Panc1 (cell line): ENCODE results near the gene MXRA5. TPM values are rescaled to one million over a fixed set of nuclear protein-coding genes. Genes with fewer than 3 reads are reported as not detected.

Experiments
- ATAC-seq: fragments of 200-7000 bp; cut with Tn5 transposase; 2 replicates; pipeline ENCODE4 v1.9.1; 2020; ENCODE audit warnings: mild to moderate bottlenecking, moderate library complexity
- BruUV-seq: library from RNA; stranded (reverse); fragments of 400-500 nt; replicated peaks from 2 replicates; lab custom pipeline; 2021; lab: Mats Ljungman, UMichigan
- CTCF ChIA-PET: fragments of 300-600 bp; sonication (Branson Sonifier 250); formaldehyde crosslinking; loops from one replicate; lab custom pipeline; 2022; ENCODE audit warnings: antibody characterized with exemption; lab: Charles Lee
- POLR2A ChIA-PET: fragments of 300-600 bp; sonication (Branson Sonifier 250); formaldehyde crosslinking; loops from one replicate; lab custom pipeline; 2022; ENCODE audit warnings: antibody characterized with exemption; lab: Charles Lee
- DNase-seq: peaks from one replicate; pipeline ENCODE4 v3.0.0-alpha.2; 2010; ENCODE audit warnings: low read depth, low spot score
- H3K27ac ChIP-seq: 2 replicates; pipeline ENCODE4 v1.5.1; 2011; ENCODE audit warnings: mild to moderate bottlenecking, low read length, inconsistent platforms
- H3K27me3 ChIP-seq: fragments of 200-500 bp; sonication (Bioruptor generic); 2 replicates; pipeline ENCODE4 v1.6.0; 2014; ENCODE audit warnings: low read length, inconsistent platforms; ENCODE audit not compliant: control insufficient read depth, insufficient read depth
- H3K36me3 ChIP-seq: fragments of 200-500 bp; sonication (Bioruptor generic); 2 replicates; pipeline ENCODE4 v1.5.1; 2014; ENCODE audit warnings: inconsistent platforms, mild to moderate bottlenecking, low read length, moderate library complexity; ENCODE audit not compliant: control insufficient read depth, insufficient read depth
- H3K4me1 ChIP-seq: 2 replicates; pipeline ENCODE4 v1.5.1; 2011; ENCODE audit warnings: inconsistent platforms, mild to moderate bottlenecking, low read length, moderate library complexity; ENCODE audit not compliant: control insufficient read depth, insufficient read depth
- H3K4me3 ChIP-seq, 2 experiments: 2 replicates each; pipeline ENCODE4 v1.5.1; 2011 to 2012; ENCODE audit warnings: low read depth in 2 of 2, low read length in 2 of 2, mild to moderate bottlenecking in 2 of 2, inconsistent platforms in 1 of 2, moderate library complexity in 1 of 2
- H3K9me3 ChIP-seq: fragments of 200-500 bp; sonication (Bioruptor generic); 2 replicates; pipeline ENCODE4 v1.5.1; 2014; ENCODE audit warnings: low read depth, mild to moderate bottlenecking, inconsistent platforms, low read length, moderate library complexity; ENCODE audit not compliant: control insufficient read depth, insufficient read depth
- POLR2AphosphoS5 ChIP-seq: IDR thresholded peaks from 2 replicates; pipeline ENCODE4 v1.6.1; 2012; ENCODE audit warnings: mild to moderate bottlenecking, low read depth, low read length, moderate library complexity
- REST ChIP-seq, 2 experiments: IDR thresholded peaks; 2 replicates each; pipeline ENCODE4 v1.6.1; 2011 to 2012; ENCODE audit warnings: low read depth in 2 of 2, control low read depth in 1 of 2, low read length in 1 of 2, mild to moderate bottlenecking in 1 of 2, moderate library complexity in 1 of 2; ENCODE audit not compliant: insufficient read depth in 1 of 2
- SIN3A ChIP-seq: IDR thresholded peaks from 2 replicates; pipeline ENCODE4 v1.6.1; 2012; ENCODE audit warnings: low read depth, mild to moderate bottlenecking, low read length, moderate library complexity, borderline replicate concordance; ENCODE audit not compliant: insufficient read depth
- TCF7L2 ChIP-seq: IDR thresholded peaks from 2 replicates; pipeline ENCODE4 v1.6.1; 2011; ENCODE audit warnings: mild to moderate bottlenecking, low read depth, low read length, inconsistent platforms
- in situ Hi-C: cut with HindIII; loops from 2 replicates; pipeline ENCODE4 v1.10.0; 2016; ENCODE audit warnings: low sequenced_read_pairs, low pct_unique_long_range_greater_than_20kb
- intact Hi-C: fragments of 100-400 bp; cut with micrococcal nuclease; formaldehyde crosslinking; loops from one replicate; pipeline ENCODE4 v1.10.0; 2022; ENCODE audit not compliant: unreplicated experiment
- total RNA-seq: library from RNA; stranded (reverse); gene quantifications from one replicate; pipeline ENCODE4 v1.2.1, GENCODE V29; 2021; ENCODE audit not compliant: unreplicated experiment
- TF ChIP-seq, protein P1 (sequence below): fragments of 450-650 bp; IDR thresholded peaks from 2 replicates; pipeline ENCODE4 v1.5.1; 2017; ENCODE audit warnings: mild to moderate bottlenecking

Gene MXRA5
- total RNA-seq, 1 experiment from 2014 or later = 14.2 TPM

- TF ChIP-seq, protein P1, sequence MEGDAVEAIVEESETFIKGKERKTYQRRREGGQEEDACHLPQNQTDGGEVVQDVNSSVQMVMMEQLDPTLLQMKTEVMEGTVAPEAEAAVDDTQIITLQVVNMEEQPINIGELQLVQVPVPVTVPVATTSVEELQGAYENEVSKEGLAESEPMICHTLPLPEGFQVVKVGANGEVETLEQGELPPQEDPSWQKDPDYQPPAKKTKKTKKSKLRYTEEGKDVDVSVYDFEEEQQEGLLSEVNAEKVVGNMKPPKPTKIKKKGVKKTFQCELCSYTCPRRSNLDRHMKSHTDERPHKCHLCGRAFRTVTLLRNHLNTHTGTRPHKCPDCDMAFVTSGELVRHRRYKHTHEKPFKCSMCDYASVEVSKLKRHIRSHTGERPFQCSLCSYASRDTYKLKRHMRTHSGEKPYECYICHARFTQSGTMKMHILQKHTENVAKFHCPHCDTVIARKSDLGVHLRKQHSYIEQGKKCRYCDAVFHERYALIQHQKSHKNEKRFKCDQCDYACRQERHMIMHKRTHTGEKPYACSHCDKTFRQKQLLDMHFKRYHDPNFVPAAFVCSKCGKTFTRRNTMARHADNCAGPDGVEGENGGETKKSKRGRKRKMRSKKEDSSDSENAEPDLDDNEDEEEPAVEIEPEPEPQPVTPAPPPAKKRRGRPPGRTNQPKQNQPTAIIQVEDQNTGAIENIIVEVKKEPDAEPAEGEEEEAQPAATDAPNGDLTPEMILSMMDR = no peak
- TF ChIP-seq SIN3A (no peak), POLR2AphosphoS5 (no peak), REST (IDR thresholded peaks at IDR 0.05; ENCODE audit: insufficient read depth in 1 of 2, low read depth in 2 of 2, low read length in 1 of 2) (no peak), TCF7L2 (no peak)
- intact Hi-C loops = no loop called here
- POLR2A ChIA-PET = no interaction called here
These were observed 27.8 kb upstream of the MXRA5 start for GRCh38 chrX:3374108-3374800.

GRCh38 chrX:3371163-3371562, 24.7 kb upstream of the MXRA5 start:
- H3K9me3 ChIP-seq = no peaks in the 10 kb centered on the region
- DNase-seq (no peak), ATAC-seq (no peak)
- no peak overlapping the region for H3K27ac ChIP-seq
- in situ Hi-C loops (no loop called here), intact Hi-C loops (no loop called here)
- TF ChIP-seq REST (IDR thresholded peaks at IDR 0.05; ENCODE audit: insufficient read depth in 1 of 2, low read depth in 2 of 2, low read length in 1 of 2) (no peak), SIN3A (no peak), POLR2AphosphoS5 (no peak), TCF7L2 (no peak)
- TF ChIP-seq, protein P1 = no peak
- no peak overlapping the region for H3K4me3 ChIP-seq
- no peaks in the 10 kb centered on the region for H3K4me1 ChIP-seq
- no peaks in the 10 kb centered on the region for H3K36me3 ChIP-seq
- CTCF ChIA-PET = no interaction called here
- POLR2A ChIA-PET = no interaction called here
- H3K27me3 ChIP-seq = no peaks in the 10 kb centered on the region
- no TSS peak for BruUV-seq

More at GRCh38 chrX:3374108-3374800, 27.8 kb upstream of the MXRA5 start:
- Histone ChIP-seq H3K27ac (no peak overlapping the region), H3K27me3 (no peaks in the 10 kb centered on the region), H3K9me3 (no peaks in the 10 kb centered on the region), H3K36me3 (no peaks in the 10 kb centered on the region), H3K4me1 (no peaks in the 10 kb centered on the region), H3K4me3 (no peak overlapping the region)
- in situ Hi-C loops = no loop called here
- no peak for DNase-seq
- BruUV-seq = no TSS peak
- CTCF ChIA-PET = no interaction called here
- no peak for ATAC-seq
